ENCODE measurements around the gene RAB3GAP1.

DNA sequence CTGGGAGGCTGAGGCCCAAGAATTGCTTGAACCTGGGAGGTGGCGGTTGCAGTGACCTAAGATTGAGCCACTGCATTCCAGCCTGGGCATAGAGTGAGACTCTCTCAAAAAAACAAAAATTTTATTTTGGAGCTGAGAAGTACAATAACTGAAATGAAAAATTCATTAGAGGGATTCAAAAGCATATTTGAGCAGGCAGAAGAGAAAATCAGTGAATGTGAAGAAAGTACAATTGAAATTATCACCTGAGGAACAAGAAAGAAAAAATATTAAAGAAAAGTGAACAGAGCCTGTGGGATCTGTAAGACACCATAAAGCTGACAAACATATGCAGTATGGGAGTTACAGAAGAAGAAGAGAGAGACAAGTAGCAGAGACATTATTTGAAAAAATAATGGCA lies 137.1 kb downstream of the RAB3GAP1 start:
- TF ChIP-seq, protein P1, sequence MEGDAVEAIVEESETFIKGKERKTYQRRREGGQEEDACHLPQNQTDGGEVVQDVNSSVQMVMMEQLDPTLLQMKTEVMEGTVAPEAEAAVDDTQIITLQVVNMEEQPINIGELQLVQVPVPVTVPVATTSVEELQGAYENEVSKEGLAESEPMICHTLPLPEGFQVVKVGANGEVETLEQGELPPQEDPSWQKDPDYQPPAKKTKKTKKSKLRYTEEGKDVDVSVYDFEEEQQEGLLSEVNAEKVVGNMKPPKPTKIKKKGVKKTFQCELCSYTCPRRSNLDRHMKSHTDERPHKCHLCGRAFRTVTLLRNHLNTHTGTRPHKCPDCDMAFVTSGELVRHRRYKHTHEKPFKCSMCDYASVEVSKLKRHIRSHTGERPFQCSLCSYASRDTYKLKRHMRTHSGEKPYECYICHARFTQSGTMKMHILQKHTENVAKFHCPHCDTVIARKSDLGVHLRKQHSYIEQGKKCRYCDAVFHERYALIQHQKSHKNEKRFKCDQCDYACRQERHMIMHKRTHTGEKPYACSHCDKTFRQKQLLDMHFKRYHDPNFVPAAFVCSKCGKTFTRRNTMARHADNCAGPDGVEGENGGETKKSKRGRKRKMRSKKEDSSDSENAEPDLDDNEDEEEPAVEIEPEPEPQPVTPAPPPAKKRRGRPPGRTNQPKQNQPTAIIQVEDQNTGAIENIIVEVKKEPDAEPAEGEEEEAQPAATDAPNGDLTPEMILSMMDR (IDR thresholded peaks at IDR 0.05; ENCODE audit: borderline replicate concordance, extremely low read depth, low read length, poor library complexity, severe bottlenecking), result no peak
- TF ChIP-seq EZH2 (IDR thresholded peaks at IDR 0.05; ENCODE audit: borderline replicate concordance, low read depth, low read length, severe bottlenecking), result no peak

Data from DND-41 (cell line).